GM12878 (cell line): ENCODE data around the gene TUBGCP2. TPM values are rescaled to one million over a fixed set of nuclear protein-coding genes. Genes with fewer than 3 reads are reported as not detected.

Experiments used
- BACH1 ChIP-seq: fragments of 450-650 bp; IDR thresholded peaks from 2 replicates; pipeline ENCODE4 v1.6.1; 2017; ENCODE audit warnings: mild to moderate bottlenecking, borderline replicate concordance
- DPF2 ChIP-seq: fragments of 450-650 bp; IDR thresholded peaks from 2 replicates; pipeline ENCODE4 v1.6.1; 2017; ENCODE audit warnings: mild to moderate bottlenecking
- EGR1 ChIP-seq, 2 experiments: IDR thresholded peaks; 1 replicate in 1 of 2; 2 replicates in 1 of 2; pipeline ENCODE4 v1.6.1; 2011 to 2012; ENCODE audit warnings: low read depth in 2 of 2, low read length in 2 of 2, borderline replicate concordance in 1 of 2, mild to moderate bottlenecking in 1 of 2, moderate library complexity in 1 of 2
- ETV6 ChIP-seq, 2 experiments: fragments of 450-650 bp in 1 of 2; IDR thresholded peaks in 1 of 2; conservative IDR thresholded peaks in 1 of 2; 2 replicates each; pipeline ENCODE4 v1.6.1; 2014; ENCODE audit warnings: antibody characterized with exemption in 1 of 2, borderline replicate concordance in 1 of 2, low read depth in 1 of 2, mild to moderate bottlenecking in 1 of 2, moderate library complexity in 1 of 2
- GABPA ChIP-seq: IDR thresholded peaks from 2 replicates; pipeline ENCODE4 v1.6.1; 2014; ENCODE audit warnings: antibody characterized with exemption, low read depth, mild to moderate bottlenecking, inconsistent platforms
- LARP7 ChIP-seq: fragments of 450-650 bp; IDR thresholded peaks from 2 replicates; pipeline ENCODE4 v1.6.1; 2017; ENCODE audit warnings: mild to moderate bottlenecking
- MYC ChIP-seq: IDR thresholded peaks from 2 replicates; pipeline ENCODE4 v1.6.1; 2011; ENCODE audit warnings: mild to moderate bottlenecking, low read length, moderate library complexity, inconsistent platforms; ENCODE audit not compliant: insufficient read depth, insufficient replicate concordance, insufficient read length, severe bottlenecking
- RAD51 ChIP-seq: fragments of 450-650 bp; IDR thresholded peaks from 2 replicates; pipeline ENCODE4 v1.6.1; 2016; ENCODE audit warnings: moderate library complexity, mild to moderate bottlenecking, inconsistent platforms
- SMARCA5 ChIP-seq: fragments of 450-650 bp; IDR thresholded peaks from 2 replicates; pipeline ENCODE4 v1.6.1; 2017; ENCODE audit warnings: mild to moderate bottlenecking
- TAF1 ChIP-seq: IDR thresholded peaks from 2 replicates; pipeline ENCODE4 v1.6.1; 2011; ENCODE audit warnings: mild to moderate bottlenecking, low read depth, low read length, borderline replicate concordance
- TBL1XR1 ChIP-seq: IDR thresholded peaks from 2 replicates; pipeline ENCODE4 v1.6.1; 2012; ENCODE audit warnings: low read depth, low read length, improper control_type of control experiment
- ZNF384 ChIP-seq: IDR thresholded peaks from 2 replicates; pipeline ENCODE4 v1.6.1; 2012; ENCODE audit warnings: low read depth, mild to moderate bottlenecking, low read length, improper control_type of control experiment, borderline replicate concordance
- ZNF622 ChIP-seq: fragments of 450-650 bp; IDR thresholded peaks from 2 replicates; pipeline ENCODE4 v1.6.1; 2017; ENCODE audit warnings: mild to moderate bottlenecking, inconsistent platforms
- polyA plus RNA-seq, 11 experiments: library from polyadenylated mRNA; depleted of rRNA in 4 of 11; unstranded in 6 of 11; stranded (reverse) in 5 of 11; fragments of >200 nt; fragmentation: Nextera tagmentation in 4 of 11; fragmentation: Illumina TruSeq in 1 of 11; extraction: Ambion mirVana in 4 of 11; extraction: Trizol in 1 of 11; gene quantifications; 1 replicate in 1 of 11; 2 replicates in 10 of 11; pipeline versions ENCODE4 v1.2.1 to v1.2.3, GENCODE V29; 2011 to 2016; ENCODE audit warnings: inconsistent platforms in 2 of 11, missing spikeins in 2 of 11, low read depth in 1 of 11
- total RNA-seq, 4 experiments: library from RNA; depleted of rRNA in 3 of 4; stranded (reverse); fragments of >200 nt in 3 of 4; fragmentation: Illumina TruSeq in 1 of 4; extraction: Trizol in 1 of 4; gene quantifications; 2 replicates each; pipeline versions ENCODE4 v1.2.1 to v1.2.3, GENCODE V29; 2013 to 2021
- TF ChIP-seq, protein P1 (sequence below): fragments of 450-650 bp; IDR thresholded peaks from 2 replicates; pipeline ENCODE4 v1.6.1; 2017; ENCODE audit warnings: antibody characterized with exemption, mild to moderate bottlenecking, moderate library complexity
- TF ChIP-seq, protein P2 (sequence below): IDR thresholded peaks from 2 replicates; pipeline ENCODE4 v1.6.1; 2011; ENCODE audit warnings: low read depth, mild to moderate bottlenecking, low read length, moderate library complexity, borderline replicate concordance; ENCODE audit errors: extremely low read depth
- TF ChIP-seq, protein P3 (sequence below): IDR thresholded peaks from 2 replicates; pipeline ENCODE4 v1.6.1; 2012; ENCODE audit warnings: improper control_type of control experiment, low read depth, low read length; ENCODE audit not compliant: insufficient replicate concordance
- TF ChIP-seq, protein P4 (sequence below), 3 experiments: IDR thresholded peaks in 2 of 3; conservative IDR thresholded peaks in 1 of 3; 2 replicates each; pipeline ENCODE4 v1.5.1; 2011; ENCODE audit warnings: low read depth in 3 of 3, low read length in 3 of 3, mild to moderate bottlenecking in 3 of 3, control low read depth in 2 of 3, moderate library complexity in 2 of 3, inconsistent platforms in 1 of 3, mixed read lengths in 1 of 3; ENCODE audit not compliant: control insufficient read depth in 2 of 3, insufficient read depth in 1 of 3; ENCODE audit errors: extremely low read depth in 1 of 3

The TUBGCP2 gene
- total and polyA plus RNA-seq, 10 of the 15 experiments (the other 5 are each of a cell fraction or from before 2014, with no cell fraction given) = 4.8 to 47.1 (median 34.7) TPM

DNA sequence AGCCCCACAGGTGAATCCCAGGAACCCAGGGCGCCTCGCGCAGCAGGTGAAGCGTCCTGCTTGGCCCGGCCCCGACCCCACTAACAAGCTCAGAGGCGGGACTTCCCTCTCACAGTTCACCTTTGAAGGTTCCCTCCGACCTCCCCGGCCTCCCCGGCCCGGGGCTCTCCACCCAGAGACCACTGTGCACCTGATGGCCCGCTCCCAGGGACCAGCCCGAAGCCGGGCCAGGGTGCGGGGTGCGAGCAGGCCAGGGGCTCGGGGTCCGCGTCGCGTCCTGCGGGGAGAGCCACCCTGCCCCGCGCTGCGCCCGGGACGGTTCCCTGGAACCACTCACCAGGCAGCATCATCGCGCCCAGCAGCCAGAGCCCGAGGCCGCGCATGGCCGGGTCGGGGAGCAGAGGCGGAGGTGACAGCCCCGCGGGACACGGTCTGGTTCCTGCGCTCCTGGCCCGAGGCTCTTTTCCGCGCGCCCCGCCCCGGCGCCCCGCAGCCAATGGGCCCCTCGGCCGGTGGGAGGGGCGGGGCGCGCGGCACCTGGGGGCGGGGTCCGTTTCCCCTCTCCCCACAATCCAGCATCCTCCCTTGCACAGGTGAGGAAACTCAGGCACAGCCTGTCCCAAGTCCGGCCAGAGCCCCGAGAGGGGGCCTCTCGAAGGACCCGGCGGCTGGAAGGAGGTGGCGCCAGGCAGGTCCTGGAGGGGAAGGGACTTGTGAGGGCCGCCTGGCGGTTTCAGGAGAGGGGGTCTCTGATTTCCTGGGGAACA lies 32.1 kb downstream of the TUBGCP2 start, which contains the start of gene ADAM8 (continued):
- TF ChIP-seq TAF1 = peak; percentile 72; the same call in 1 of the 2 replicates
- TF ChIP-seq ETV6 (conservative IDR thresholded peaks at IDR 0.05 in 1 of 2, IDR thresholded peaks at IDR 0.05 in 1 of 2; ENCODE audit: borderline replicate concordance in 1 of 2, low read depth in 1 of 2) = no peak
- TF ChIP-seq RAD51 = no peak
- TF ChIP-seq LARP7 = peak; percentile 74
- TF ChIP-seq TBL1XR1 = no peak
- TF ChIP-seq EGR1 (IDR thresholded peaks at IDR 0.05; ENCODE audit: borderline replicate concordance in 1 of 2, low read depth in 2 of 2, low read length in 2 of 2) = no peak
- no peak for TF ChIP-seq ZNF622
- TF ChIP-seq, protein P1, sequence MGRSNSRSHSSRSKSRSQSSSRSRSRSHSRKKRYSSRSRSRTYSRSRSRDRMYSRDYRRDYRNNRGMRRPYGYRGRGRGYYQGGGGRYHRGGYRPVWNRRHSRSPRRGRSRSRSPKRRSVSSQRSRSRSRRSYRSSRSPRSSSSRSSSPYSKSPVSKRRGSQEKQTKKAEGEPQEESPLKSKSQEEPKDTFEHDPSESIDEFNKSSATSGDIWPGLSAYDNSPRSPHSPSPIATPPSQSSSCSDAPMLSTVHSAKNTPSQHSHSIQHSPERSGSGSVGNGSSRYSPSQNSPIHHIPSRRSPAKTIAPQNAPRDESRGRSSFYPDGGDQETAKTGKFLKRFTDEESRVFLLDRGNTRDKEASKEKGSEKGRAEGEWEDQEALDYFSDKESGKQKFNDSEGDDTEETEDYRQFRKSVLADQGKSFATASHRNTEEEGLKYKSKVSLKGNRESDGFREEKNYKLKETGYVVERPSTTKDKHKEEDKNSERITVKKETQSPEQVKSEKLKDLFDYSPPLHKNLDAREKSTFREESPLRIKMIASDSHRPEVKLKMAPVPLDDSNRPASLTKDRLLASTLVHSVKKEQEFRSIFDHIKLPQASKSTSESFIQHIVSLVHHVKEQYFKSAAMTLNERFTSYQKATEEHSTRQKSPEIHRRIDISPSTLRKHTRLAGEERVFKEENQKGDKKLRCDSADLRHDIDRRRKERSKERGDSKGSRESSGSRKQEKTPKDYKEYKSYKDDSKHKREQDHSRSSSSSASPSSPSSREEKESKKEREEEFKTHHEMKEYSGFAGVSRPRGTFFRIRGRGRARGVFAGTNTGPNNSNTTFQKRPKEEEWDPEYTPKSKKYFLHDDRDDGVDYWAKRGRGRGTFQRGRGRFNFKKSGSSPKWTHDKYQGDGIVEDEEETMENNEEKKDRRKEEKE = no peak
- peak; percentile 89 for TF ChIP-seq DPF2
- TF ChIP-seq, protein P2, sequence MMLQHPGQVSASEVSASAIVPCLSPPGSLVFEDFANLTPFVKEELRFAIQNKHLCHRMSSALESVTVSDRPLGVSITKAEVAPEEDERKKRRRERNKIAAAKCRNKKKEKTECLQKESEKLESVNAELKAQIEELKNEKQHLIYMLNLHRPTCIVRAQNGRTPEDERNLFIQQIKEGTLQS = no peak
- TF ChIP-seq SMARCA5 = peak; percentile 73
- TF ChIP-seq, protein P3, sequence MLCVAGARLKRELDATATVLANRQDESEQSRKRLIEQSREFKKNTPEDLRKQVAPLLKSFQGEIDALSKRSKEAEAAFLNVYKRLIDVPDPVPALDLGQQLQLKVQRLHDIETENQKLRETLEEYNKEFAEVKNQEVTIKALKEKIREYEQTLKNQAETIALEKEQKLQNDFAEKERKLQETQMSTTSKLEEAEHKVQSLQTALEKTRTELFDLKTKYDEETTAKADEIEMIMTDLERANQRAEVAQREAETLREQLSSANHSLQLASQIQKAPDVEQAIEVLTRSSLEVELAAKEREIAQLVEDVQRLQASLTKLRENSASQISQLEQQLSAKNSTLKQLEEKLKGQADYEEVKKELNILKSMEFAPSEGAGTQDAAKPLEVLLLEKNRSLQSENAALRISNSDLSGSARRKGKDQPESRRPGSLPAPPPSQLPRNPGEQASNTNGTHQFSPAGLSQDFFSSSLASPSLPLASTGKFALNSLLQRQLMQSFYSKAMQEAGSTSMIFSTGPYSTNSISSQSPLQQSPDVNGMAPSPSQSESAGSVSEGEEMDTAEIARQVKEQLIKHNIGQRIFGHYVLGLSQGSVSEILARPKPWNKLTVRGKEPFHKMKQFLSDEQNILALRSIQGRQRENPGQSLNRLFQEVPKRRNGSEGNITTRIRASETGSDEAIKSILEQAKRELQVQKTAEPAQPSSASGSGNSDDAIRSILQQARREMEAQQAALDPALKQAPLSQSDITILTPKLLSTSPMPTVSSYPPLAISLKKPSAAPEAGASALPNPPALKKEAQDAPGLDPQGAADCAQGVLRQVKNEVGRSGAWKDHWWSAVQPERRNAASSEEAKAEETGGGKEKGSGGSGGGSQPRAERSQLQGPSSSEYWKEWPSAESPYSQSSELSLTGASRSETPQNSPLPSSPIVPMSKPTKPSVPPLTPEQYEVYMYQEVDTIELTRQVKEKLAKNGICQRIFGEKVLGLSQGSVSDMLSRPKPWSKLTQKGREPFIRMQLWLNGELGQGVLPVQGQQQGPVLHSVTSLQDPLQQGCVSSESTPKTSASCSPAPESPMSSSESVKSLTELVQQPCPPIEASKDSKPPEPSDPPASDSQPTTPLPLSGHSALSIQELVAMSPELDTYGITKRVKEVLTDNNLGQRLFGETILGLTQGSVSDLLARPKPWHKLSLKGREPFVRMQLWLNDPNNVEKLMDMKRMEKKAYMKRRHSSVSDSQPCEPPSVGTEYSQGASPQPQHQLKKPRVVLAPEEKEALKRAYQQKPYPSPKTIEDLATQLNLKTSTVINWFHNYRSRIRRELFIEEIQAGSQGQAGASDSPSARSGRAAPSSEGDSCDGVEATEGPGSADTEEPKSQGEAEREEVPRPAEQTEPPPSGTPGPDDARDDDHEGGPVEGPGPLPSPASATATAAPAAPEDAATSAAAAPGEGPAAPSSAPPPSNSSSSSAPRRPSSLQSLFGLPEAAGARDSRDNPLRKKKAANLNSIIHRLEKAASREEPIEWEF = no peak
- no peak for TF ChIP-seq ZNF384
- TF ChIP-seq MYC = no peak
- no peak for TF ChIP-seq GABPA
- TF ChIP-seq, protein P4, sequence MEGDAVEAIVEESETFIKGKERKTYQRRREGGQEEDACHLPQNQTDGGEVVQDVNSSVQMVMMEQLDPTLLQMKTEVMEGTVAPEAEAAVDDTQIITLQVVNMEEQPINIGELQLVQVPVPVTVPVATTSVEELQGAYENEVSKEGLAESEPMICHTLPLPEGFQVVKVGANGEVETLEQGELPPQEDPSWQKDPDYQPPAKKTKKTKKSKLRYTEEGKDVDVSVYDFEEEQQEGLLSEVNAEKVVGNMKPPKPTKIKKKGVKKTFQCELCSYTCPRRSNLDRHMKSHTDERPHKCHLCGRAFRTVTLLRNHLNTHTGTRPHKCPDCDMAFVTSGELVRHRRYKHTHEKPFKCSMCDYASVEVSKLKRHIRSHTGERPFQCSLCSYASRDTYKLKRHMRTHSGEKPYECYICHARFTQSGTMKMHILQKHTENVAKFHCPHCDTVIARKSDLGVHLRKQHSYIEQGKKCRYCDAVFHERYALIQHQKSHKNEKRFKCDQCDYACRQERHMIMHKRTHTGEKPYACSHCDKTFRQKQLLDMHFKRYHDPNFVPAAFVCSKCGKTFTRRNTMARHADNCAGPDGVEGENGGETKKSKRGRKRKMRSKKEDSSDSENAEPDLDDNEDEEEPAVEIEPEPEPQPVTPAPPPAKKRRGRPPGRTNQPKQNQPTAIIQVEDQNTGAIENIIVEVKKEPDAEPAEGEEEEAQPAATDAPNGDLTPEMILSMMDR (IDR thresholded peaks at IDR 0.05 in 2 of 3, conservative IDR thresholded peaks at IDR 0.05 in 1 of 3; ENCODE audit: control insufficient read depth in 2 of 3, extremely low read depth in 1 of 3, insufficient read depth in 1 of 3, low read depth in 3 of 3, low read length in 3 of 3) = no peak
- TF ChIP-seq BACH1 = peak; percentile 74
